Measurements from ENCODE around the gene CCL7. TPM values are rescaled to one million over a fixed set of nuclear protein-coding genes. Genes with fewer than 3 reads are reported as not detected.

The CCL7 gene
- total and polyA plus RNA-seq, 7 donors = 0.05 to 2.7 (median 0.47) TPM; not detected in 3

DNA sequence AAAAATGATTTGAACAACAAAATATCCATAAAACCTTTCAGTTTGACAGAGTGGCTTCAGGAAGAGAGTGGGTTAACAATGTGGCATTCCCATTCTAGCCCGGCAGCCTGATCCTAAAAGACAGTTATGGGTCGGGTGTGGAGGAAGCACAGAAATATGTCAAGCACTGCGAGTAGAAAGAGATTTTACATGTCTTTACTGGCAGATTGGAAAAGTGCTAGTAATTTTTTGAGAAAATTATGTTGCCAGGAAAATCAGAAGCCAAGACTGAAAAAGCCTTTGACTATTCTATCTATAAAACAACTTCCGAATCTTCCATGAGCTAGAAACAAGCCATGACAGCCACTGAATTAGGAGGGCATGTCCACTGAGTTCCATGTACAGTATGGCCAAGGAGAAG is 9.2 kb upstream of the CCL7 start:
- TF ChIP-seq, protein P1, sequence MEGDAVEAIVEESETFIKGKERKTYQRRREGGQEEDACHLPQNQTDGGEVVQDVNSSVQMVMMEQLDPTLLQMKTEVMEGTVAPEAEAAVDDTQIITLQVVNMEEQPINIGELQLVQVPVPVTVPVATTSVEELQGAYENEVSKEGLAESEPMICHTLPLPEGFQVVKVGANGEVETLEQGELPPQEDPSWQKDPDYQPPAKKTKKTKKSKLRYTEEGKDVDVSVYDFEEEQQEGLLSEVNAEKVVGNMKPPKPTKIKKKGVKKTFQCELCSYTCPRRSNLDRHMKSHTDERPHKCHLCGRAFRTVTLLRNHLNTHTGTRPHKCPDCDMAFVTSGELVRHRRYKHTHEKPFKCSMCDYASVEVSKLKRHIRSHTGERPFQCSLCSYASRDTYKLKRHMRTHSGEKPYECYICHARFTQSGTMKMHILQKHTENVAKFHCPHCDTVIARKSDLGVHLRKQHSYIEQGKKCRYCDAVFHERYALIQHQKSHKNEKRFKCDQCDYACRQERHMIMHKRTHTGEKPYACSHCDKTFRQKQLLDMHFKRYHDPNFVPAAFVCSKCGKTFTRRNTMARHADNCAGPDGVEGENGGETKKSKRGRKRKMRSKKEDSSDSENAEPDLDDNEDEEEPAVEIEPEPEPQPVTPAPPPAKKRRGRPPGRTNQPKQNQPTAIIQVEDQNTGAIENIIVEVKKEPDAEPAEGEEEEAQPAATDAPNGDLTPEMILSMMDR (IDR thresholded peaks at IDR 0.05) = no peak
- intact Hi-C loops (cut with DNase I) = no loop called here
- no peaks in the 10 kb centered on the region for H3K4me1 ChIP-seq
- no peak overlapping the region for H3K27ac ChIP-seq
- H3K36me3 ChIP-seq (ENCODE audit: insufficient read depth in 1 of 2, low read depth in 1 of 2) = no peaks in the 10 kb centered on the region
- H3K27me3 ChIP-seq (ENCODE audit: insufficient read depth in 3 of 3, low read length in 2 of 3) = peaks cover 0 to 6% (median 0%) of the 10 kb centered on the region in 3 donors
- no peaks in the 10 kb centered on the region for H3K9me3 ChIP-seq
- H3K4me3 ChIP-seq = no peak overlapping the region
- ATAC-seq (no peak), DNase-seq (no peak)
- WGBS, 3 donors = 35 to 64% (median 39%) methylated on average over 4 of the region's 4 CpGs

DNA sequence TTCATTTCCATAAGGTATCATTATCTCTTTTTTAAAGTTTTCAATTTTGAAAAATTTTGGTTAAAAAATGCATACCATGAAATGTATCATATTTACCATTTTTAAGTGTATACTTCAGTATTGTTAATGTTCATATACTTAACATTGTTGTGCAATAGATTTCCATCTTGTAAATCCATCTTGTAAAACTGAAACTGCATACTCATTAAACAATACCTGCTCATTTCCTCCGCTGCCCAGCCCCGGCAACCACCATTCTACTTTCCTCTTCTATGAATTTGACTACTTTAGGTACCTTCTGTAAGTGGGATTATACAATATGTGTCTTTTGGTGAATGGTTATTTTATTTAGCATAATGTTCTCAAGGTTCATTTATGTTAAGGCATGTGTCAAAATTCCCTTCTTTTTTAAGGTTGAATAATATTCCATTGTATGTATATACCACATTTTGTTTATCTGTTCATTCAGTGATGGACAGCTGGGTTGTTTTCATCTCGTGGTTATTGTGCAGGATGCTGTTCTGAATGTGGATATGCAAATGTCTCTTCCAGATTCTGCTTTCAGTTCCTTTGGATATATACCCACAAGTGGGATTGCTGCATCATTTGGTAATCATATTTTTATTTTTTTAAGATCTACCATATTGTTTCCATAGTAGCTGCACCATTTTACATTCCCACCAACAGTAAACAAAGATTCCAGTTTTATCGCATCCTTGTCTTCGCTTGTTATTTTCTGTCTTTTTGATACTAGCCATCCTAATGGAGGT is 8.3 kb upstream of the CCL7 start:
- TF ChIP-seq, protein P1 (IDR thresholded peaks at IDR 0.05) = no peak
- WGBS, 3 donors = 83 to 88% (median 84%) methylated on average over 5 of the region's 5 CpGs
- Histone ChIP-seq H3K36me3 (ENCODE audit: insufficient read depth in 1 of 2, low read depth in 1 of 2) (no peaks in the 10 kb centered on the region), H3K27ac (no peak overlapping the region), H3K9me3 (no peaks in the 10 kb centered on the region), H3K4me3 (no peak overlapping the region), H3K4me1 (no peaks in the 10 kb centered on the region), H3K27me3 (ENCODE audit: insufficient read depth in 3 of 3, low read length in 2 of 3) (peaks cover 0 to 6% (median 0%) of the 10 kb centered on the region in 3 donors)
- DNase-seq (no peak), ATAC-seq (no peak)
- intact Hi-C loops (cut with DNase I) = no loop called here

DNA sequence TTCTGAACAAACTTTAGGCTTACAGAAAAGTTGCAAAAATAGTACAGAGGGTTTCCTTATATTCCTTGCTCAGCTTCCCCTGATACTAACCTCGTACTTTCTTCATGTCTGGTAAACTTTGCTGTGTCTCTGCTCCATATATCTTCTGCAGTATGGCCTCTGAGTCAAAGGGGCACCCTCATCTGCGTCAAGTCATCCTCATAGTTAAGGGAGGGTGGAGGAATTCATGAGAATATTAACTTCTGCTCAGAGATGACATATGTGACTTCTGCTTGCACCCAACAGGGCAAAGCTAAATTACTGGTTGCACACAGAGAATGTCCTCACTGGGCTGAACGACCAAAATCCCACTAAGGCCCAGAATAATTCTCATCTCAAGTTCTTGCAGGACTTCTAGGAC is 4.3 kb upstream of the CCL7 start:
- no peaks in the 10 kb centered on the region for H3K36me3 ChIP-seq (ENCODE audit: insufficient read depth in 1 of 2, low read depth in 1 of 2)

DNA sequence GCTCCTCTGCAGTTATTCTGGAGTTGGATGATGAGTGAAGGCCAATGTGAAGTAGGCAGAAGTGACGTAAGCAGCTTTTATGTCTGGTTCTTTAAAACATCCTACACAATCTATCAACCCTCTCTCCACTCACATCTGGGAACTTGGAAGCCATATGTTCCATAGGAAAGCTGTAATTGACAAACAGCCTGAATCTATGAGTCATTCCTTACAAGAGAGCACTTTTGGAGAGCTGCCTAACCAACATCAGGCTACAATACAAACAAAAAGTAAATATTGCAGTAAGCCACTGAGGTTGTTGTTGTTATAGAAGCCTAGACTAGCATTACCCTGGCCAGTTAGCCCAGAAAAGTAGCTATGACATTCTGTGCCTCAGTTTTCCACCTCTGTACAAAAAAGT is 5.9 kb downstream of the CCL7 start:
- TF ChIP-seq, protein P1 (IDR thresholded peaks at IDR 0.05) = no peak
- no peaks in the 10 kb centered on the region for H3K36me3 ChIP-seq (ENCODE audit: insufficient read depth in 1 of 2, low read depth in 1 of 2)
- no peaks in the 10 kb centered on the region for H3K9me3 ChIP-seq
- WGBS, 3 donors = 3 to 48% (median 3%) methylated on average over 1 of the region's 1 CpG
- no peaks in the 10 kb centered on the region for H3K4me1 ChIP-seq
- no peak for DNase-seq
- no peak overlapping the region for H3K4me3 ChIP-seq
- intact Hi-C loops (cut with DNase I) = no loop called here
- H3K27me3 ChIP-seq (ENCODE audit: insufficient read depth in 3 of 3, low read length in 2 of 3) = peaks cover 0 to 2% (median 0%) of the 10 kb centered on the region in 3 donors
- H3K27ac ChIP-seq = no peak overlapping the region
- ATAC-seq = no peak

More for the DNA sequence above, 4.3 kb upstream of the CCL7 start:
- intact Hi-C loops (cut with DNase I) = loop anchor here in 1 of 2 donors (5.0 kb wide), 1 partner anchor 48 kb away; no protein-coding TSS in a partner anchor
- Histone ChIP-seq H3K27ac (no peak overlapping the region), H3K4me3 (no peak overlapping the region), H3K9me3 (no peaks in the 10 kb centered on the region), H3K27me3 (ENCODE audit: insufficient read depth in 3 of 3, low read length in 2 of 3) (peaks cover 0 to 5% (median 0%) of the 10 kb centered on the region in 3 donors), H3K4me1 (no peaks in the 10 kb centered on the region)
- TF ChIP-seq, protein P1 (IDR thresholded peaks at IDR 0.05) = no peak
- ATAC-seq (no peak), DNase-seq (no peak)
- WGBS, 3 donors = 44 to 66% (median 51%) methylated on average over 3 of the region's 3 CpGs

All from psoas muscle (tissue), 8 donors.